HG03439 (cell line): ENCODE measurements around the gene NRF1.
"Not testable (repeated sequence)": the region's sequence is repeated elsewhere in the genome, so short reads cannot be mapped to it uniquely, and the experiment has no call there.

Experiments
- ATAC-seq: cut with Tn5 transposase; IDR thresholded peaks from one replicate; pipeline ENCODE4 v1.9.1; 2021; ENCODE audit warnings: mild to moderate bottlenecking, moderate library complexity; ENCODE audit not compliant: unreplicated experiment

Gene NRF1

GRCh38 chr7:129606803-129607202 is 4.7 kb upstream of the NRF1 start:
- no peak for ATAC-seq

GRCh38 chr7:129607471-129608120 is 3.9 kb upstream of the NRF1 start:
- ATAC-seq = no peak

GRCh38 chr7:129609666-129610065 is 1.9 kb upstream of the NRF1 start:
- no peak for ATAC-seq

- ATAC-seq = no peak
Measured at GRCh38 chr7:129610709-129611245, 743 bp upstream of the NRF1 start.

GRCh38 chr7:129612112-129613015 is 844 bp downstream of the NRF1 start:
- peak; percentile 8 for ATAC-seq

- no peak for ATAC-seq
Measured at GRCh38 chr7:129613016-129613337, 1.5 kb downstream of the NRF1 start.

- ATAC-seq = no peak
Measured at GRCh38 chr7:129615018-129615417, 3.5 kb downstream of the NRF1 start.

- no peak for ATAC-seq
Measured at GRCh38 chr7:129616530-129616929, 5.0 kb downstream of the NRF1 start.

GRCh38 chr7:129617178-129617577 is 5.7 kb downstream of the NRF1 start:
- no peak for ATAC-seq

GRCh38 chr7:129617652-129618051 is 6.1 kb downstream of the NRF1 start:
- no peak for ATAC-seq

- no peak for ATAC-seq
Measured at GRCh38 chr7:129626896-129627295, 15.4 kb downstream of the NRF1 start.

GRCh38 chr7:129630341-129630740 is 18.8 kb downstream of the NRF1 start:
- no peak for ATAC-seq

GRCh38 chr7:129634361-129635034 is 23.0 kb downstream of the NRF1 start:
- no peak for ATAC-seq

- ATAC-seq = peak; percentile 77
Measured at GRCh38 chr7:129635300-129636029, 23.9 kb downstream of the NRF1 start.

- ATAC-seq = not testable (repeated sequence)
Measured at GRCh38 chr7:129636030-129636550, 24.6 kb downstream of the NRF1 start.

GRCh38 chr7:129636641-129637040 is 25.1 kb downstream of the NRF1 start:
- no peak for ATAC-seq

- ATAC-seq = no peak
Measured at GRCh38 chr7:129640400-129640799, 28.9 kb downstream of the NRF1 start.

GRCh38 chr7:129642871-129643549 is 31.5 kb downstream of the NRF1 start:
- ATAC-seq = no peak

- no peak for ATAC-seq
Measured at GRCh38 chr7:129643550-129644170, 32.1 kb downstream of the NRF1 start.
